ENCODE measurements around the gene SENP3.

The SENP3 gene

GRCh38 chr17:7606280-7606679, 44.6 kb downstream of the SENP3 start:
- DNase-seq: no peak

GRCh38 chr17:7610641-7611040, 48.9 kb downstream of the SENP3 start:
- no peak for DNase-seq

DNA sequence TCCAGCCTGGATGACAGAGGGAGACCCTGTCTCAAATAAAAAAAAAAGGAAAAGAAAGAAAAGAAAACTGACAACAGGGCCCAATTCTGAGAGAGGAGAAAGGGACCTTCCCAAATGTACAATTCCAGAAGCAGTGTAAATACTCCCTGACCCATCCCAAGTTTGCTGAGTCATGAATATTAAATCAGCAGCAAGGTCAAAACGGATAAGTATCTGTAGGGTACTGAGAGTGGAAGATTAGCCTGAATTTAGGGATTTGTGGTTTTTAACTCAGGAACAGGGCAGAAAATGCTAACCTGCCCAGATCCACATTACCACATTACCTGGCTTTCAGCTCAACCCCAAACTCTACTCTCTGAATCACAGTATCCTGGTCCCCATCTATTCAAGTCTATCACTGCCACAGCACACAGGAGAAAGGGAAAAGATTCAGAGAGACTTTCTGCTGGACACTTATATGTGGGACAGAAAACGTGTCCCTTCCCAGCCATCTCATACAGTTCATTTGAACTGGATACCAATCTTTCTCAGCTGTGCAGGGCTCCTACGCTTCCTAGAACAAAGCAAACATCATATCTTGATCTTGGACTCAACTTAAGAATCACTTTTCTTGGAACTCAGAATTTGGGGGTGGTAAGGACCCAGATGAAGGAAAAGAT, 50.0 kb downstream of the SENP3 start:
- no peak for DNase-seq

- no peak for DNase-seq
These were observed 50.5 kb downstream of the SENP3 start for GRCh38 chr17:7612294-7612640.

DNA sequence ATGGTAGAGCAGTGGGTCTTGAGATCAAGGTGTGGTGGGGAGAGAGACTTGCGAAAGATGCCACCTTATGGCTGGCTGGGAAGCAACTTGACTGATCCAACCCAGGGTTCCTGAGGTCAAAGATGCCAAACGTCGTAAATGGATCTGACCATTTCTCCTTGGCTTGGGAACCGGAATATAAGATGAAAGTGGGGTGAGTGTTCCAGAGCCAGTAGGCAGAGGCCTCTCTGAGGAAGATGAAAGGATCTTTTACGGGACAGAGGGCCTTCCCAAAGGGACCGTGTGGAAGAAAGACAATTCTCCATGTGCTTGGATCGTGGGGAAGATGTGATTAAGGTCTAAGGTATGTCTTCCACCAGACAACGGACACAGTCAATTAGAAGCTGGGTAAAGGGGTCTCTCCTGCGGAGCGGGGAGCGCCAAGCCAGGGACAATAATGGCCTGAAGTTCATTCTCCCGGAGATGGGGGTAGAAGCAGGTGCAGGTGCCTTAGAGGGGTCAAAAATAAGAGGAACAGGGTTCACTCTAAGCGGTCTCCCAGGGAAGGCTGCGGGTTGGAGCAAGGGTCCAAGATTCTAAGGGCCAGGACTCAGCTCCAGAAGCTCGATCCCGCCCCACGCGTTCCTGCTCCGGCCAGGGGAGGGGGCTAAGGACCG, 52.2 kb downstream of the SENP3 start:
- DNase-seq: no peak

- DNase-seq: peak; percentile 99
These were observed 52.9 kb downstream of the SENP3 start, which contains the start of gene FXR2 for GRCh38 chr17:7614425-7615264. Gene FXR2 (minus strand): TSS chr17:7614897. CDS start chr17:7614532, 365 bp downstream.

- DNase-seq: no peak
These were observed 53.6 kb downstream of the SENP3 start for GRCh38 chr17:7615265-7615747.

DNA sequence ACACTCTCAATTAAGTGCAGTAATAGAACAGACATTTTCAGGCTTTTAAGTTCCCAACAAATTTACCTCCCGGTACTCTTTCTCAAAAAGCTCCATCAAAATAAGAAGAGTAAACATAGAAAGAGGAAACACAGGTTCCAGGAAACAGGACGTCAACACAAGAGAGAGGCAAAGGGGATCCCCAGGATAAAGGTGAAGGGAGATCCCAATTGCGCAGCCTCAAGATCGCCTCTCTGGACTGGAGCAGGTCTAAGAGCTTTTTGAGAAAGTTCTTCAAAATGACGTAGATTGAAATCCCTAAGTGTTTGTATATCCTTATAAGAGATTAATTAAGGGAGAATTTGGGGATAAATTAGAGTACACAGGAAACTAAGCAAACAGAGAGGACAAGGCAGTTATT, 56.9 kb downstream of the SENP3 start:
- no peak for DNase-seq

DNA sequence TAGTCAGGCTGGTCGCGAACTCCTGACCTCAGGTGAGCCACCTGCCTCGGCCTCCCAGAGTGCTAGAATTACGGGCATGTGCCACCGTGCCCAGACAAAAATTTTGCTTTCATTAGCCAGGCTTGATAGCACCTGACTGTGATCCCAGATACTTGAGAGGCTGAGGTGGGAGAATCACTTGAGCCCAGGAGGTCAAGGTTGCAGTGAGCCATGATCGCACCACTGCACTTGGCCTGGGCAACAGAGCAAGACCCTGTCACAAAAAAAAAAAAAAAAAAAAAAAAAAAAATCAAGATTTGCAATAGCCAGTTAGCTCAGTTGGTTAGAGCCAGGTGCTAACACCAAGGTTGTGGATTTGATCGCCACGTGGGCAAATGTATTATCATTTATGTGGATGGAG, 59.1 kb downstream of the SENP3 start:
- no peak for DNase-seq

All from stimulated activated CD4-positive, alpha-beta T cell treated with anti-CD3 and anti-CD28 coated beads, Interleukin-12 subunit alpha, Interleukin-12 subunit beta, amount 100 ng/mL, for 4 hours (primary cell).